ENCODE results near the gene SDSL.

DNA sequence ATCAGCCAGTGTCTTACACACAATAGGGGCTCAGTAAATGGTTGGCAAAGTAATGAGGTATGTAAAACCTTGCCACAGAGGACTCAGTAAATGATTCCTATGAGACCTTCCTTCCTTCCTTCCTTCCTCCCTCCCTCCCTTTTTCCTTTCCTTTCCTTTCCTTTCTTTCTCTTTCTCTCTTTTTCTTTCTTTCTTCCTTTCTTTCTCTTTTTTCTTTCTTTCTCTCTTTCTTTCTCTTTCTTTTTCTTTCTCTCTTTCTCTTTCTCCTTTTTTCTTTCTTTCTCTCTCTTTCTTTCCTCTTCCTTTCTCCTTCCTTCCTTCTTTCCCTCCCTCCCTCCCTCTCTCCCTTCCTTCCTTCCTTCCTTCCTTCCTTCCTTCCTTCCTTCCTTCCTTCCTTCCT lies 26.0 kb upstream of the SDSL start:
- TF ChIP-seq TBX2 (CRISPR knock-in tag; IDR thresholded peaks at IDR 0.05; ENCODE audit: borderline replicate concordance) (no peak), ARID2 (CRISPR knock-in tag; IDR thresholded peaks at IDR 0.05; ENCODE audit: borderline replicate concordance) (no peak), ZNF766 (CRISPR knock-in tag; IDR thresholded peaks at IDR 0.05; ENCODE audit: borderline replicate concordance) (no peak), TAF1 (CRISPR knock-in tag; IDR thresholded peaks at IDR 0.05) (no peak), NFE2L2 (IDR thresholded peaks at IDR 0.05; ENCODE audit: low read length) (no peak), ATF7 (IDR thresholded peaks at IDR 0.05) (no peak), ATF7 (CRISPR knock-in tag; IDR thresholded peaks at IDR 0.05) (no peak)
- TF ChIP-seq, protein P1, sequence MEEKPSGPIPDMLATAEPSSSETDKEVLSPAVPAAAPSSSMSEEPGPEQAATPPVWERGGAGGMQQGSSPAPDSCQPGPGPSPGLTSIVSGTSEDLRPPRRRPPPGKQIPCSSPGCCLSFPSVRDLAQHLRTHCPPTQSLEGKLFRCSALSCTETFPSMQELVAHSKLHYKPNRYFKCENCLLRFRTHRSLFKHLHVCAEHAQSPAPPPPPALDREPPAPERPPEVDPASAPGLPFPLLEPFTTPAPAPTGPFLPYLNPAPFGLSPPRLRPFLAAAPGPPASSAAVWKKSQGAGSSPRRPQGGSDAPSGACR (CRISPR knock-in tag; IDR thresholded peaks at IDR 0.05), result no peak
- TF ChIP-seq, protein P2, sequence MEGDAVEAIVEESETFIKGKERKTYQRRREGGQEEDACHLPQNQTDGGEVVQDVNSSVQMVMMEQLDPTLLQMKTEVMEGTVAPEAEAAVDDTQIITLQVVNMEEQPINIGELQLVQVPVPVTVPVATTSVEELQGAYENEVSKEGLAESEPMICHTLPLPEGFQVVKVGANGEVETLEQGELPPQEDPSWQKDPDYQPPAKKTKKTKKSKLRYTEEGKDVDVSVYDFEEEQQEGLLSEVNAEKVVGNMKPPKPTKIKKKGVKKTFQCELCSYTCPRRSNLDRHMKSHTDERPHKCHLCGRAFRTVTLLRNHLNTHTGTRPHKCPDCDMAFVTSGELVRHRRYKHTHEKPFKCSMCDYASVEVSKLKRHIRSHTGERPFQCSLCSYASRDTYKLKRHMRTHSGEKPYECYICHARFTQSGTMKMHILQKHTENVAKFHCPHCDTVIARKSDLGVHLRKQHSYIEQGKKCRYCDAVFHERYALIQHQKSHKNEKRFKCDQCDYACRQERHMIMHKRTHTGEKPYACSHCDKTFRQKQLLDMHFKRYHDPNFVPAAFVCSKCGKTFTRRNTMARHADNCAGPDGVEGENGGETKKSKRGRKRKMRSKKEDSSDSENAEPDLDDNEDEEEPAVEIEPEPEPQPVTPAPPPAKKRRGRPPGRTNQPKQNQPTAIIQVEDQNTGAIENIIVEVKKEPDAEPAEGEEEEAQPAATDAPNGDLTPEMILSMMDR (CRISPR knock-in tag; IDR thresholded peaks at IDR 0.05), result no peak
